Measurements from ENCODE around the gene PA2G4. TPM values are rescaled to one million over a fixed set of nuclear protein-coding genes. Genes with fewer than 3 reads are reported as not detected.

The PA2G4 gene
- polyA plus RNA-seq, 1 donor from 2014 or later, result 115 TPM

GRCh38 chr12:56121204-56121870, 17.0 kb downstream of the PA2G4 start:
- Histone ChIP-seq H3K27me3 (ENCODE audit: insufficient read depth, low read depth, low read length) (no peaks in the 10 kb centered on the region), H3F3A (ENCODE audit: insufficient read depth, low read length, poor library complexity, severe bottlenecking) (peaks cover 6% of the 10 kb centered on the region), H3K27ac (ENCODE audit: low read length) (no peak overlapping the region), H4K20me1 (ENCODE audit: insufficient read depth) (no peaks in the 10 kb centered on the region), H3K9me2 (ENCODE audit: insufficient read depth, low read length) (no peaks in the 10 kb centered on the region), H3K9me3 (ENCODE audit: low read length) (no peaks in the 10 kb centered on the region), H3K4me3 (ENCODE audit: low read length) (no peak overlapping the region), H3K4me2 (ENCODE audit: low read length) (no peak overlapping the region), H3K9ac (ENCODE audit: low read length) (no peak overlapping the region), H3K36me3 (ENCODE audit: insufficient read depth, low read length) (no peaks in the 10 kb centered on the region), H2AFZ (ENCODE audit: low read depth, low read length) (no peak overlapping the region), H3K79me2 (replicated peaks; ENCODE audit: insufficient read depth, low read length) (peaks cover 28% of the 10 kb centered on the region)
- TF ChIP-seq, protein P1, sequence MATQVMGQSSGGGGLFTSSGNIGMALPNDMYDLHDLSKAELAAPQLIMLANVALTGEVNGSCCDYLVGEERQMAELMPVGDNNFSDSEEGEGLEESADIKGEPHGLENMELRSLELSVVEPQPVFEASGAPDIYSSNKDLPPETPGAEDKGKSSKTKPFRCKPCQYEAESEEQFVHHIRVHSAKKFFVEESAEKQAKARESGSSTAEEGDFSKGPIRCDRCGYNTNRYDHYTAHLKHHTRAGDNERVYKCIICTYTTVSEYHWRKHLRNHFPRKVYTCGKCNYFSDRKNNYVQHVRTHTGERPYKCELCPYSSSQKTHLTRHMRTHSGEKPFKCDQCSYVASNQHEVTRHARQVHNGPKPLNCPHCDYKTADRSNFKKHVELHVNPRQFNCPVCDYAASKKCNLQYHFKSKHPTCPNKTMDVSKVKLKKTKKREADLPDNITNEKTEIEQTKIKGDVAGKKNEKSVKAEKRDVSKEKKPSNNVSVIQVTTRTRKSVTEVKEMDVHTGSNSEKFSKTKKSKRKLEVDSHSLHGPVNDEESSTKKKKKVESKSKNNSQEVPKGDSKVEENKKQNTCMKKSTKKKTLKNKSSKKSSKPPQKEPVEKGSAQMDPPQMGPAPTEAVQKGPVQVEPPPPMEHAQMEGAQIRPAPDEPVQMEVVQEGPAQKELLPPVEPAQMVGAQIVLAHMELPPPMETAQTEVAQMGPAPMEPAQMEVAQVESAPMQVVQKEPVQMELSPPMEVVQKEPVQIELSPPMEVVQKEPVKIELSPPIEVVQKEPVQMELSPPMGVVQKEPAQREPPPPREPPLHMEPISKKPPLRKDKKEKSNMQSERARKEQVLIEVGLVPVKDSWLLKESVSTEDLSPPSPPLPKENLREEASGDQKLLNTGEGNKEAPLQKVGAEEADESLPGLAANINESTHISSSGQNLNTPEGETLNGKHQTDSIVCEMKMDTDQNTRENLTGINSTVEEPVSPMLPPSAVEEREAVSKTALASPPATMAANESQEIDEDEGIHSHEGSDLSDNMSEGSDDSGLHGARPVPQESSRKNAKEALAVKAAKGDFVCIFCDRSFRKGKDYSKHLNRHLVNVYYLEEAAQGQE (IDR thresholded peaks at IDR 0.05; ENCODE audit: borderline replicate concordance), result no peak
- no peak for TF ChIP-seq CTCF (IDR thresholded peaks at IDR 0.05; ENCODE audit: poor library complexity, severe bottlenecking)
- TF ChIP-seq RAD21 (conservative IDR thresholded peaks at IDR 0.05), result no peak
- TF ChIP-seq MXI1 (conservative IDR thresholded peaks at IDR 0.05; ENCODE audit: poor library complexity, severe bottlenecking), result no peak
- TF ChIP-seq EP300 (conservative IDR thresholded peaks at IDR 0.05; ENCODE audit: poor library complexity, severe bottlenecking), result no peak
- TF ChIP-seq SMC3 (conservative IDR thresholded peaks at IDR 0.05; ENCODE audit: poor library complexity), result no peak
- no peak for TF ChIP-seq TAF1 (IDR thresholded peaks at IDR 0.05; ENCODE audit: low read depth)
- no peak for TF ChIP-seq POLR2AphosphoS5 (IDR thresholded peaks at IDR 0.05)
- no peak for TF ChIP-seq EZH2 (IDR thresholded peaks at IDR 0.05; ENCODE audit: borderline replicate concordance, insufficient read depth, low read length, poor library complexity, severe bottlenecking)

GRCh38 chr12:56122637-56123036, 18.3 kb downstream of the PA2G4 start:
- Histone ChIP-seq H3K36me3 (ENCODE audit: insufficient read depth, low read length) (no peaks in the 10 kb centered on the region), H3K4me2 (ENCODE audit: low read length) (no peak overlapping the region), H3K79me2 (replicated peaks; ENCODE audit: insufficient read depth, low read length) (peaks cover 20% of the 10 kb centered on the region), H3K9me2 (ENCODE audit: insufficient read depth, low read length) (no peaks in the 10 kb centered on the region), H3K27ac (ENCODE audit: low read length) (no peak overlapping the region), H3F3A (ENCODE audit: insufficient read depth, low read length, poor library complexity, severe bottlenecking) (no peaks in the 10 kb centered on the region), H3K9ac (ENCODE audit: low read length) (no peak overlapping the region), H3K4me3 (ENCODE audit: low read length) (no peak overlapping the region), H3K9me3 (ENCODE audit: low read length) (no peaks in the 10 kb centered on the region), H3K27me3 (ENCODE audit: insufficient read depth, low read depth, low read length) (no peaks in the 10 kb centered on the region), H4K20me1 (ENCODE audit: insufficient read depth) (no peaks in the 10 kb centered on the region), H2AFZ (ENCODE audit: low read depth, low read length) (no peak overlapping the region)
- TF ChIP-seq, protein P1 (IDR thresholded peaks at IDR 0.05; ENCODE audit: borderline replicate concordance), result no peak
- no peak for TF ChIP-seq MXI1 (conservative IDR thresholded peaks at IDR 0.05; ENCODE audit: poor library complexity, severe bottlenecking)
- no peak for TF ChIP-seq RAD21 (conservative IDR thresholded peaks at IDR 0.05)
- no peak for TF ChIP-seq TAF1 (IDR thresholded peaks at IDR 0.05; ENCODE audit: low read depth)
- no peak for TF ChIP-seq CTCF (IDR thresholded peaks at IDR 0.05; ENCODE audit: poor library complexity, severe bottlenecking)
- no peak for TF ChIP-seq SMC3 (conservative IDR thresholded peaks at IDR 0.05; ENCODE audit: poor library complexity)
- TF ChIP-seq POLR2AphosphoS5 (IDR thresholded peaks at IDR 0.05), result no peak
- no peak for TF ChIP-seq EP300 (conservative IDR thresholded peaks at IDR 0.05; ENCODE audit: poor library complexity, severe bottlenecking)
- no peak for TF ChIP-seq EZH2 (IDR thresholded peaks at IDR 0.05; ENCODE audit: borderline replicate concordance, insufficient read depth, low read length, poor library complexity, severe bottlenecking)

Measured in neural cell (in vitro differentiated cells).